HG03175 (cell line): ENCODE data around the gene SCN9A.

Source experiments
- ATAC-seq: cut with Tn5 transposase; IDR thresholded peaks from one replicate; pipeline ENCODE4 v1.9.1; 2021; ENCODE audit warnings: mild to moderate bottlenecking, moderate library complexity; ENCODE audit not compliant: unreplicated experiment

The SCN9A gene

DNA sequence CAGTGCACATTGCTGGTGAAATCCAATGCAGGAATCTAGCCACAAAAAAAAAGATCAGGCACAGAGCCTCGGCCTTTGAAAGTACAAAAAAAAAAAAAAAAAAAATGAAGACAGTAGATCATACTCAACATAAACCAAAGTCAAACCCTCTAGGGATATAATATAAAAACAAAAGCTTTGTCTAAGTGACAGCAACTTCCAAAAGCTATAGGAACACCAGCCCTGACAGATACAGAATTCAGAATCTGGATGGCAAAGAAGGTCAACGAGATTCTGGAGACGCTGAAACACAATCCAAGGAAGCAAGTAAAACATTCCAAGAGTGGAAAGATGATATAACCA is 194.0 kb downstream of the SCN9A start:
- no peak for ATAC-seq

- peak; percentile 96 for ATAC-seq
Measured at GRCh38 chr2:166180951-166181812, 194.6 kb downstream of the SCN9A start.

DNA sequence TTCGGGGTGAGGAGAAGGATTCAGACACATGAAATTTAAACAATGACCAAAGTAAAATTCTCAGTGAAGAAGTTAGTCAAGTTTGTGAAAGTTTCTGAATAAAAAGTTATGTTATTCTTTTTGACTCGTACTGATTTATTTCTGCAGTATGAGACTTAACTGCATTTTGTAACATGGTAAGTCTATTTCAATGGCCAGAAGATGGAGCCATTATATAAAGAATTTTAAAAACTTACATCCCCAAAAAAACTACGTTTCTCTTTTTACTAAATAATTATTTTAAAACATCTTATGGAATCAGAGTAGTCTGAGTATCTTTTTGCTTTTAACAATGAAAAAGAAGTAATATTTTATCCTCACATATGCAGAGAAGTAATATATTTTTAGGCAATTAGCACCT is 196.5 kb downstream of the SCN9A start:
- ATAC-seq, result no peak

DNA sequence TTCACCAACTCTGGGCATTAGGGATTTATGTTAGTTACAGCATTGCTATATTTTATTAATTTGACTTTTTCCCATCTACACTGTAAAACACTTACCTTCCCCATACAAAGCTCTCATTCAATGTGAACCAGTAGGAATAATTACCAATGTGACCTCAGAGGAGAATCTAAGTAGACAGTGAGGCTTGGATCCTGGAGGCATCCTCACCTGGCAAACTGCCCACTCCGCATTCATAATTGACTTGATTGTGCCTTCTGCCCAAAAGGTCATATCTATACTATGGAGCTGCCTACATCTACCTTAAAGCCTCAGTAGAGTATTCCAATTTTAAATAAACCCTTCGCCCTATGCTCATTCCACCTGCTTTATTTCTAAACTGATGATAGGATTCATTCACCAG is 202.5 kb downstream of the SCN9A start:
- no peak for ATAC-seq

GRCh38 chr2:166171216-166171615 is 204.5 kb downstream of the SCN9A start:
- no peak for ATAC-seq

DNA sequence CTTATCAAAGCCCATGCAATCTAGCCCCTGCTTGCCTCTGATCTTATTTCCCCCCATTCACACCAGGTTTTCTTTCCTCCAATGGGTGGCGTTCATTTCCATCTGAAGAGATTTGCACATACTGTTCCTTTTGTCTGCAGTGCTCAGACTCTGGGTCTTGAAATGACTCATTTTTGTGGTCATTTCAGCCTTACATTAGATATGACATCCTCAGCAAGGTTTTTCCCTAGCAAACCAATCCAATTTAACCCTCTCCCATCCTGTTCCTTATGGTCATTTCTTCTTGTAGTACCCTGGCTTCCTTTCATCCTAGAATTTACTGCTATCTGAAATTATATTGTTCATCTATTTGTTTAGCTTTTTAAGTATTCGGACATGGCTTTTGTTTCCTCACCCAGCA is 205.4 kb downstream of the SCN9A start:
- peak; percentile 62 for ATAC-seq

- ATAC-seq, result no peak
Measured at GRCh38 chr2:166167449-166167848, 208.3 kb downstream of the SCN9A start.

DNA sequence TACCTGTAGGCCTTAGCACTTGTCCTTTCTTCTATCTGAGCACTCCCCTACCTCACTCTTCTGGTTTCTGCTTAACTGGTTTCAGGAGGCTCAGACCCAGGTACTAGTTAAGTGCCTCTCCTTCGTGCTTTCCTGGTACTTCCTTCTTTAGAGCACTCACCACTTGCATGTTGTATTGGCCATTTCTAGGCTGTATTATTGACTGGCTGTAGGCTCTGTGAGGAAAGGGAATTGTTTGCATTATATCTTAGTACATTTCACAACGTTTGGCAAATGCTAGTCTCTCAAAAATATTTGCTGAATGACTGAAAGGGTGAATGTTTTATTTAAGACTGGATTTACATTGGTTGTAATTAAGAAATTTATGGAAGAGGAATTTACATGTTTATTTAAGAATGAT is 212.0 kb downstream of the SCN9A start:
- ATAC-seq, result no peak

GRCh38 chr2:166158546-166158945 is 217.2 kb downstream of the SCN9A start:
- ATAC-seq, result no peak

DNA sequence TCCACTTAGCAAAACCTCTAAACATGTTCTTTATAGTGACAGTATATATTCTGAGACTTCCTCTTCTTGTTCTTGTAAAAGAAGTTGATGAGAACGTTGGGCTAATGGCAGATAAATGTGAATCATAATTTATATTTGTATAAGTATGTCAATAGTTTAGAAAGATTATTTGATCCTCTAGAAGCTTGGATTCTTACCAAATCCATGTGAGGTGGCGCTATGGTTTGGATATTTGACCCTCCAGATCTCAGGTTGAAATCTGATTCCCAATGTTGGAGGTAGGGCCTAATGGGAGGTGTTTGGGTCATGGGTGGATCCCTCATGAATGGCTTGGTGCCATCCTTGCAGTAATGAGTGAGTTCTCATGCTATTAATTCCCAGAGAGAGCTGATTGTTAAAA is 218.2 kb downstream of the SCN9A start:
- no peak for ATAC-seq

- no peak for ATAC-seq
Measured at GRCh38 chr2:166156985-166157490, 218.7 kb downstream of the SCN9A start.

- no peak for ATAC-seq
Measured at GRCh38 chr2:166155589-166155988, 220.2 kb downstream of the SCN9A start.

DNA sequence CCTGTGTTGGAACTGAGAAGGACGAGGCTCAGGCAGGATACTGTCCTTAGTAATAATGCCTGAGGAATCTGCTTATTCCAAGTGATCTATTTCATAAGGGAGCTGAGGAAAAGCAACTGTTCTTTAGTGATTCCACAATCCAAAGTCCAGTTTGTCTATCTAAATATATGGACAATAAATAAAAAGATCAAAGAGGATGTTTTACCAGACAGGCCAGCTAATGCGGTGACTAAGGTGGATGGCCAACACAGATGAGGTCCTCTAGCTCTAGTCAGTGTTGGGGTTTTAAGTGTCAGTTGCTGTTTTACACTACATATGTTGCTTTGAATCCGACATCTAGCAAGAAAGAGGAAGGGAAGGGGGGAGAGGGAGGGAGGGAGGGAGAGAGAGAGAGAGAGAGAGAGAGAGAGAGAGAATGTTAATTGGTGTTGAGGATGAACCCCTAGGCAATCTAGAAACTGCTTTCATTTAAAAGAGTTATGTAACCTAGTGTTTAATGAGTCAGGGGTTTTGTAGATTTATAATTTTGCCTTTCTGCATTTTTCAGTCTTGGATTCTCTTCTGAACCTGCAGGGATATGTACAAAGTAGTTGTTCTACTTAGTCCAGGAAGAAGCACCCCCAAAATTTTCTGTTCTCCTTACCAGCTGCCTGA is 220.9 kb downstream of the SCN9A start:
- ATAC-seq, result no peak

- no peak for ATAC-seq
Measured at GRCh38 chr2:166152064-166152463, 223.7 kb downstream of the SCN9A start.

GRCh38 chr2:166148500-166149400 is 227.0 kb downstream of the SCN9A start:
- no peak for ATAC-seq

- no peak for ATAC-seq
Measured at GRCh38 chr2:166147883-166148282, 227.9 kb downstream of the SCN9A start.
